C4-2B (cell line): Measurements from ENCODE around the gene GPANK1.

Experiments
- ZFX ChIP-seq: fragments of 450-650 bp; IDR thresholded peaks from 2 replicates; pipeline ENCODE4 v1.6.1; 2017
- TF ChIP-seq, protein P1 (sequence below): fragments of 450-650 bp; conservative IDR thresholded peaks from 2 replicates; pipeline ENCODE4 v1.5.1; 2017; ENCODE audit warnings: mild to moderate bottlenecking

DNA sequence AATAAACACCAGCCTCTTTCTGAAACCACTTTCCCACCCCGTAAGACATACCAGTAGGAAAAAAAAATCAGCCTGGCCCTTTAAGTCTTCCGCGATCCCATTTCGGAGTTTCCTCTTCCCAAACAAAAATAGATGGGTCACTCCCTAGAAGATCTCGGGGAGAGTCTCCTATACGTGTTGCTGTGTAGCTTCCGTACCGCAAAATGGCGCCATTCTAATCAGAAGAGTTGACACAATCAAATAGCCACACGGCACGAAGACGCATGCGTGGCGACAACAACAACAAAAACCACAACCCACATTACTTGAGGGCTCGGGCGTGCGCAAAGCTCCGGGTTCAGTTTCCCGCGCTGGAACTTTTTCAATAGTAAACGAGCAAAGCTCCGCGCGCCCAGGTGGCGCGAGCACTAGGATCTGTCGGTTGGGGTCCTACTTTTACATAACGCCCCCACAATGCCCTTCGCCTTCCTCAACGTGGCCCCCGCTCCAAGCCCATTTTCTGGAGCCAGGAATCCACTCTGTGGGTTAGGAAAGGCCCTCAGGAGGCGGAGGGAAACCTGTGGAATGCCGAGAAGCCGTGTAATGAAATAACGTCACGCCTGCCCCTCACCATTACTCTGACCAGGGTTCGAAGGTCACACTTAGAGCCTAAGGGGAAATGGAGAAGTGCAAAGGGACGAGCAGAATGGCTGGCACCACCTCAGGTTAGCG is at the start of gene GPANK1:
- TF ChIP-seq, protein P1, sequence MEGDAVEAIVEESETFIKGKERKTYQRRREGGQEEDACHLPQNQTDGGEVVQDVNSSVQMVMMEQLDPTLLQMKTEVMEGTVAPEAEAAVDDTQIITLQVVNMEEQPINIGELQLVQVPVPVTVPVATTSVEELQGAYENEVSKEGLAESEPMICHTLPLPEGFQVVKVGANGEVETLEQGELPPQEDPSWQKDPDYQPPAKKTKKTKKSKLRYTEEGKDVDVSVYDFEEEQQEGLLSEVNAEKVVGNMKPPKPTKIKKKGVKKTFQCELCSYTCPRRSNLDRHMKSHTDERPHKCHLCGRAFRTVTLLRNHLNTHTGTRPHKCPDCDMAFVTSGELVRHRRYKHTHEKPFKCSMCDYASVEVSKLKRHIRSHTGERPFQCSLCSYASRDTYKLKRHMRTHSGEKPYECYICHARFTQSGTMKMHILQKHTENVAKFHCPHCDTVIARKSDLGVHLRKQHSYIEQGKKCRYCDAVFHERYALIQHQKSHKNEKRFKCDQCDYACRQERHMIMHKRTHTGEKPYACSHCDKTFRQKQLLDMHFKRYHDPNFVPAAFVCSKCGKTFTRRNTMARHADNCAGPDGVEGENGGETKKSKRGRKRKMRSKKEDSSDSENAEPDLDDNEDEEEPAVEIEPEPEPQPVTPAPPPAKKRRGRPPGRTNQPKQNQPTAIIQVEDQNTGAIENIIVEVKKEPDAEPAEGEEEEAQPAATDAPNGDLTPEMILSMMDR, result no peak
- no peak for TF ChIP-seq ZFX
